ENCODE results near the gene AMZ1. TPM values are rescaled to one million over a fixed set of nuclear protein-coding genes. Genes with fewer than 3 reads are reported as not detected.

Gene AMZ1
- total RNA-seq, 1 experiment from 2014 or later, result 0.74 TPM

- no peak overlapping the region for H3K27ac ChIP-seq (ENCODE audit: insufficient read length, low read depth, low read length)
- no peak overlapping the region for H2BK120ac ChIP-seq (ENCODE audit: low read depth, low read length, poor library complexity, severe bottlenecking)
- H4K8ac ChIP-seq (replicated peaks; ENCODE audit: insufficient read length, low read depth, low read length), result no peak overlapping the region
- no peak overlapping the region for H3K18ac ChIP-seq (ENCODE audit: insufficient read length, low read depth, low read length)
- no peak for TF ChIP-seq CTCF (conservative IDR thresholded peaks at IDR 0.05)
- H3K14ac ChIP-seq (ENCODE audit: insufficient read depth, low read length), result no peak overlapping the region
- no CpG with 5 or more reads among the region's 29 CpGs for WGBS (ENCODE audit: extremely low coverage, insufficient read length, low lambda C conversion rate)
- Mint-ChIP-seq H3K4me1 (peaks cover 33 to 39% of the 10 kb centered on the region in 2 experiments), H3K36me3 (ENCODE audit: insufficient read depth in 1 of 3, low read depth in 3 of 3) (peaks cover under 1 to 16% (median 14%) of the 10 kb centered on the region in 3 experiments; a peak in 5 of 7 replicates), H3K27me3 (ENCODE audit: low read depth) (peaks cover 2% of the 10 kb centered on the region; the same call in 1 of the 2 replicates), H3K4me3 (no peak overlapping the region), H3K27ac (peak overlapping the region; percentile 80 to 87 (median 84)), H3K9me3 (no peaks in the 10 kb centered on the region)
- H2BK15ac ChIP-seq (ENCODE audit: low read depth, low read length), result no peak overlapping the region
- no peak overlapping the region for H4K5ac ChIP-seq (ENCODE audit: insufficient read length, low read depth, low read length)
- no peaks in the 10 kb centered on the region for H3K9me3 ChIP-seq (ENCODE audit: control insufficient read depth, low read depth, low read length)
- peaks cover 5% of the 10 kb centered on the region for H3K79me1 ChIP-seq (ENCODE audit: insufficient read depth, low read depth, low read length, poor library complexity, severe bottlenecking)
- no peak overlapping the region for H2BK12ac ChIP-seq (ENCODE audit: insufficient read length, low read depth, low read length)
- no peak overlapping the region for H3K56ac ChIP-seq (ENCODE audit: insufficient read length, low read depth, low read length)
- no peak overlapping the region for H3T11ph ChIP-seq (ENCODE audit: low read length)
- H3K79me2 ChIP-seq (ENCODE audit: insufficient read depth, low read length), result no peaks in the 10 kb centered on the region; the same call in 1 of the 2 replicates
- no peaks in the 10 kb centered on the region for H4K20me1 ChIP-seq (ENCODE audit: control insufficient read depth, insufficient read depth, insufficient read length)
- no peak overlapping the region for H3K4me2 ChIP-seq (ENCODE audit: insufficient read depth, insufficient read length, low read length)
- 0 out of 2 replicates have a peak, but pooled peaks cover 2% of the 10 kb centered on the region for H3K4me1 ChIP-seq (ENCODE audit: insufficient read depth, low read length)
- H2BK5ac ChIP-seq (ENCODE audit: insufficient read length, low read length), result no peak overlapping the region
- H3K23me2 ChIP-seq (ENCODE audit: insufficient read length, low read depth, low read length, poor library complexity, severe bottlenecking), result no peaks in the 10 kb centered on the region
- no peak overlapping the region for H4K91ac ChIP-seq (ENCODE audit: insufficient read length, low read depth, low read length)
- no peaks in the 10 kb centered on the region for H3K27me3 ChIP-seq (ENCODE audit: insufficient read depth, low read length)
- H3K9ac ChIP-seq (ENCODE audit: extremely low read depth, insufficient read length, low read length), result no peak overlapping the region
- H2BK20ac ChIP-seq (ENCODE audit: low read depth, low read length, poor library complexity, severe bottlenecking), result no peak overlapping the region
- no peak for DNase-seq
- no peak overlapping the region for H3K23ac ChIP-seq (ENCODE audit: insufficient read length, low read depth, low read length)
- no peak overlapping the region for H3K4ac ChIP-seq (ENCODE audit: low read depth, low read length)
- no peak overlapping the region for H2AFZ ChIP-seq (ENCODE audit: low read length)
- H2AK5ac ChIP-seq (ENCODE audit: insufficient read length, low read length), result no peak overlapping the region
Observed at GRCh38 chr7:2761801-2762497, 73.9 kb downstream of the AMZ1 start.

Measured in H9 (cell line).